AG04449 (cell line): ENCODE results near the gene NCOA3.

Experiments
- CTCF ChIA-PET: fragments of 350-600 bp; formaldehyde crosslinking; extraction: SDS; loops from one replicate; lab custom pipeline; 2021; ENCODE audit warnings: antibody characterized with exemption; lab: Yijun Ruan, JAX
- POLR2A ChIA-PET: fragments of 400-600, 350-600 bp; formaldehyde crosslinking; extraction: SDS; loops from one replicate; lab custom pipeline; 2020; ENCODE audit warnings: antibody characterized with exemption, inconsistent platforms; lab: Yijun Ruan, JAX
- DNase-seq: peaks from one replicate; pipeline ENCODE4 v3.0.0-alpha.2; 2010; ENCODE audit warnings: low read depth, low spot score
- H3K4me3 ChIP-seq: 2 replicates; pipeline ENCODE4 v1.5.1; 2011; ENCODE audit warnings: low read depth, mild to moderate bottlenecking, control low read depth, low read length
- CTCF ChIP-seq: IDR thresholded peaks from one replicate; pipeline ENCODE4 v1.5.1; 2011; ENCODE audit warnings: mild to moderate bottlenecking, moderate library complexity, low read length, control low read depth, inconsistent platforms; ENCODE audit not compliant: insufficient read depth; ENCODE audit errors: missing control alignments

Gene NCOA3

GRCh38 chr20:47531458-47531857 lies 29.8 kb downstream of the NCOA3 start:
- no peak for TF ChIP-seq CTCF
- ChIA-PET CTCF (no interaction called here), POLR2A (interaction anchor here (0.6 kb wide), 1 partner anchor 327 kb away, joined by 3 read pairs; no protein-coding TSS in a partner anchor)

GRCh38 chr20:47532002-47532401 lies 30.3 kb downstream of the NCOA3 start:
- no peak overlapping the region for H3K4me3 ChIP-seq
- no peak for TF ChIP-seq CTCF
- POLR2A ChIA-PET: no interaction called here
- no peak for DNase-seq
- CTCF ChIA-PET: interaction anchor here (0.7 kb wide), 1 partner anchor 148 kb away, joined by 3 read pairs; no protein-coding TSS in a partner anchor

More at GRCh38 chr20:47531458-47531857, 29.8 kb downstream of the NCOA3 start:
- H3K4me3 ChIP-seq: no peak overlapping the region
- DNase-seq: no peak

GRCh38 chr20:47533518-47534062 lies 31.9 kb downstream of the NCOA3 start:
- TF ChIP-seq CTCF: no peak
- DNase-seq: no peak
- ChIA-PET CTCF (no interaction called here), POLR2A (interaction anchor here (0.6 to 0.7 kb wide), 2 partner anchors 32 to 145 kb away, joined by 3 read pairs; partner anchors contain the start of gene NCOA3)
- no peak overlapping the region for H3K4me3 ChIP-seq

- H3K4me3 ChIP-seq: no peak overlapping the region
- no peak for TF ChIP-seq CTCF
- CTCF ChIA-PET: no interaction called here
- POLR2A ChIA-PET: no interaction called here
- no peak for DNase-seq
Observed at GRCh38 chr20:47534405-47534804, 32.7 kb downstream of the NCOA3 start.

GRCh38 chr20:47535088-47535487 lies 33.4 kb downstream of the NCOA3 start:
- ChIA-PET CTCF (no interaction called here), POLR2A (no interaction called here)
- DNase-seq: no peak

More at GRCh38 chr20:47535088-47535487, 33.4 kb downstream of the NCOA3 start:
- no peak for TF ChIP-seq CTCF
- H3K4me3 ChIP-seq: no peak overlapping the region
